Stimulated activated CD8-positive, alpha-beta memory T cell treated with anti-CD3 and anti-CD28 coated beads, Interleukin-7, amount 100 ng/mL, for 4 hours (primary cell): ENCODE results near the gene PRKCE.

Source experiments
- DNase-seq, 2 donors: peaks; one replicate each; pipeline ENCODE4 v3.0.0-alpha.2; 2020; ENCODE audit warnings: low read depth in 2 of 2

PRKCE gene

GRCh38 chr2:46014911-46015654, 363.6 kb downstream of the PRKCE start:
- no peak for DNase-seq

GRCh38 chr2:46015671-46016070, 364.2 kb downstream of the PRKCE start:
- DNase-seq: no peak

- DNase-seq: no peak
These were observed 364.6 kb downstream of the PRKCE start for GRCh38 chr2:46016091-46016490.

- no peak for DNase-seq
These were observed 367.5 kb downstream of the PRKCE start for GRCh38 chr2:46018773-46019591.

GRCh38 chr2:46020416-46020815, 368.9 kb downstream of the PRKCE start:
- no peak for DNase-seq

- no peak for DNase-seq
These were observed 371.8 kb downstream of the PRKCE start for GRCh38 chr2:46023165-46023854.

- DNase-seq: no peak
These were observed 372.8 kb downstream of the PRKCE start for GRCh38 chr2:46024146-46024779.

GRCh38 chr2:46025081-46025480, 373.6 kb downstream of the PRKCE start:
- DNase-seq: no peak

GRCh38 chr2:46025676-46026075, 374.2 kb downstream of the PRKCE start:
- no peak for DNase-seq

- DNase-seq: no peak
These were observed 375.0 kb downstream of the PRKCE start for GRCh38 chr2:46026431-46026830.

GRCh38 chr2:46029332-46029811, 377.9 kb downstream of the PRKCE start:
- DNase-seq: no peak

- DNase-seq: no peak
These were observed 378.9 kb downstream of the PRKCE start for GRCh38 chr2:46030330-46030729.

- no peak for DNase-seq
These were observed 380.8 kb downstream of the PRKCE start for GRCh38 chr2:46032161-46032813.

- no peak for DNase-seq
These were observed 381.5 kb downstream of the PRKCE start for GRCh38 chr2:46032996-46033395.

GRCh38 chr2:46034535-46034934, 383.1 kb downstream of the PRKCE start:
- no peak for DNase-seq

GRCh38 chr2:46036929-46037328, 385.5 kb downstream of the PRKCE start:
- no peak for DNase-seq

- DNase-seq: no peak
These were observed 388.2 kb downstream of the PRKCE start for GRCh38 chr2:46039543-46040303.

- no peak for DNase-seq
These were observed 389.2 kb downstream of the PRKCE start for GRCh38 chr2:46040563-46041155.

GRCh38 chr2:46041434-46041833, 390.0 kb downstream of the PRKCE start:
- DNase-seq: no peak

- no peak for DNase-seq
These were observed 390.7 kb downstream of the PRKCE start for GRCh38 chr2:46042207-46042637.
